ENCODE data around the gene WNT5B. TPM values are rescaled to one million over a fixed set of nuclear protein-coding genes. Genes with fewer than 3 reads are reported as not detected.

Gene WNT5B
- total RNA-seq, 2 donors from 2014 or later, result 0.71 to 6.1 TPM

DNA sequence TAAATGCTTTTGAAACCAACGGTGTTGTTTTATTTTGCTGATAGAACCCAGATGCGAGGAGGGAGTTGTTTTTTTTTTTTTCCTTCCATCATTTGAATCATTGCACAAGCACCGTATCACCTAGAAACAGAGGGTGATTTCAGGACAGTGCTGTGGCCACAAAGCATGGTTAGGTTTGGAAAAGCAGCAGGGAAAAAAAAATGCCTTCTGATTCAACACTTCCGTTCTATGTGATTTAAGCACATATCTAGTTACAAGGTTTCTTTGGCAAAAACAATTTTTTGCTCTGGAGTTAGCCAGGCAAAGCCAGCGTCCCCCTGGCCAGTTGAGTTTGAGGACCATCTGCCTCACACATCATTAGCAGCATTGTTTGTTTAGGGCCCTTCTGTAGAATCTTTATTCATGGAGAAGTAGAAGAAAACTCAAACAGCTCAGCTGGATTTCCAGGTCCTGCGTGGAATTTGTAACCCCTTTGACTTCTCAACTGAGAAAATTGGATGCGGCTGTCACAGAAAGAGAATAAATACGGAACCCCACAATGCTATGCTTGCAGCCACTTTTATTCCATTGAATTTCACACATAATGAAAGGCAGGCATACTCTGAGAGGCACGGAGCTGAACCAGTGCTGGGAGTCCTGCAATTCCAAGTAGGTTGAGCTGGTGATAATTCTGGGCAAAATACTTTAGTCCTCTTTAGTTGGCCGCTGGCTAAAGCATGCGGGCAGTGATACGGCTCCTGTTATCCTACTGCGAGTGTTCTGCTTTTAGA lies 17.0 kb upstream of the WNT5B start:
- H3K9ac ChIP-seq (ENCODE audit: extremely low read depth, low read length, poor library complexity, severe bottlenecking), result no peak overlapping the region
- Mint-ChIP-seq H3K4me3 (no peak overlapping the region), H3K27me3 (ENCODE audit: insufficient read depth) (peaks cover 18% of the 10 kb centered on the region), H3K4me1 (peaks cover 9% of the 10 kb centered on the region), H3K36me3 (ENCODE audit: low read depth) (no peaks in the 10 kb centered on the region), H3K9me3 (no peaks in the 10 kb centered on the region), H3K27ac (no peak overlapping the region)
- TF ChIP-seq, protein P1, sequence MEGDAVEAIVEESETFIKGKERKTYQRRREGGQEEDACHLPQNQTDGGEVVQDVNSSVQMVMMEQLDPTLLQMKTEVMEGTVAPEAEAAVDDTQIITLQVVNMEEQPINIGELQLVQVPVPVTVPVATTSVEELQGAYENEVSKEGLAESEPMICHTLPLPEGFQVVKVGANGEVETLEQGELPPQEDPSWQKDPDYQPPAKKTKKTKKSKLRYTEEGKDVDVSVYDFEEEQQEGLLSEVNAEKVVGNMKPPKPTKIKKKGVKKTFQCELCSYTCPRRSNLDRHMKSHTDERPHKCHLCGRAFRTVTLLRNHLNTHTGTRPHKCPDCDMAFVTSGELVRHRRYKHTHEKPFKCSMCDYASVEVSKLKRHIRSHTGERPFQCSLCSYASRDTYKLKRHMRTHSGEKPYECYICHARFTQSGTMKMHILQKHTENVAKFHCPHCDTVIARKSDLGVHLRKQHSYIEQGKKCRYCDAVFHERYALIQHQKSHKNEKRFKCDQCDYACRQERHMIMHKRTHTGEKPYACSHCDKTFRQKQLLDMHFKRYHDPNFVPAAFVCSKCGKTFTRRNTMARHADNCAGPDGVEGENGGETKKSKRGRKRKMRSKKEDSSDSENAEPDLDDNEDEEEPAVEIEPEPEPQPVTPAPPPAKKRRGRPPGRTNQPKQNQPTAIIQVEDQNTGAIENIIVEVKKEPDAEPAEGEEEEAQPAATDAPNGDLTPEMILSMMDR (conservative IDR thresholded peaks at IDR 0.05), result no peak
- no peak overlapping the region for H3K4me3 ChIP-seq (ENCODE audit: low read length)
- H3K36me3 ChIP-seq (ENCODE audit: control insufficient read depth, insufficient read depth, low read length), result no peaks in the 10 kb centered on the region
- WGBS, 2 experiments (ENCODE audit: insufficient coverage in 1 of 2, insufficient read length in 1 of 2), result 69 to 80% methylated on average over 5 to 13 of the region's 13 CpGs
- peak overlapping the region; percentile 89 for H3K27ac ChIP-seq (ENCODE audit: low read depth, low read length)
- DNase-seq, result no peak
- H3K9me3 ChIP-seq (ENCODE audit: control insufficient read depth, low read length), result no peaks in the 10 kb centered on the region
- H3K4me1 ChIP-seq (ENCODE audit: control insufficient read depth, insufficient read depth, low read length), result no peaks in the 10 kb centered on the region
- no peaks in the 10 kb centered on the region for H3K27me3 ChIP-seq (ENCODE audit: control insufficient read depth, insufficient read depth, low read length, poor library complexity, severe bottlenecking)

DNA sequence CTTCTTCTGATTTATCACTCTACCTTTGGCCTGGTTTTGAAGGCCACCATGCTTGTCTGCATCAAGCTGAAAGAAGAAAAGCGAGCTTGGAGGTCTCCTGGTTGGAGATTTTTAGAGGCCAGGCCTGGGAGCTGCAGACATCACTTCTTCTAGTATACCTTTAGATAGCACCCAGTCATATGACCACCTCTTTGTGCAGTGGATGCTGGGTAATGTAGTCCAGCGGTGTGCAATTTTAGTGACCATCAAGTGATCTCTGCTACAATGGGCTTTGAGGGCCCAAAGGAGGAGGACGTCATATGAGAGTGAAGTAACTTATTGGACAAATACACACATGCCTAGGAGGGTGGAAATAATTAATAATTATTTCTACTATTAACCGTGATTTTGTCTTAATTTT lies 15.2 kb upstream of the WNT5B start:
- Mint-ChIP-seq H3K9me3 (no peaks in the 10 kb centered on the region), H3K27ac (no peak overlapping the region), H3K36me3 (ENCODE audit: low read depth) (no peaks in the 10 kb centered on the region), H3K4me1 (peaks cover 9% of the 10 kb centered on the region), H3K4me3 (no peak overlapping the region), H3K27me3 (ENCODE audit: insufficient read depth) (peaks cover 19% of the 10 kb centered on the region)
- Histone ChIP-seq H3K36me3 (ENCODE audit: control insufficient read depth, insufficient read depth, low read length) (no peaks in the 10 kb centered on the region), H3K9me3 (ENCODE audit: control insufficient read depth, low read length) (no peaks in the 10 kb centered on the region), H3K27ac (ENCODE audit: low read depth, low read length) (no peak overlapping the region), H3K27me3 (ENCODE audit: control insufficient read depth, insufficient read depth, low read length, poor library complexity, severe bottlenecking) (no peaks in the 10 kb centered on the region), H3K4me1 (ENCODE audit: control insufficient read depth, insufficient read depth, low read length) (no peaks in the 10 kb centered on the region), H3K9ac (ENCODE audit: extremely low read depth, low read length, poor library complexity, severe bottlenecking) (no peak overlapping the region), H3K4me3 (ENCODE audit: low read length) (no peak overlapping the region)
- TF ChIP-seq, protein P1 (conservative IDR thresholded peaks at IDR 0.05), result no peak
- 89% methylated on average over 3 of the region's 4 CpGs; no CpG with 5 or more reads in 1 of the 2 experiments for WGBS, 2 experiments (ENCODE audit: insufficient coverage in 1 of 2, insufficient read length in 1 of 2)
- DNase-seq, result peak; percentile 64

DNA sequence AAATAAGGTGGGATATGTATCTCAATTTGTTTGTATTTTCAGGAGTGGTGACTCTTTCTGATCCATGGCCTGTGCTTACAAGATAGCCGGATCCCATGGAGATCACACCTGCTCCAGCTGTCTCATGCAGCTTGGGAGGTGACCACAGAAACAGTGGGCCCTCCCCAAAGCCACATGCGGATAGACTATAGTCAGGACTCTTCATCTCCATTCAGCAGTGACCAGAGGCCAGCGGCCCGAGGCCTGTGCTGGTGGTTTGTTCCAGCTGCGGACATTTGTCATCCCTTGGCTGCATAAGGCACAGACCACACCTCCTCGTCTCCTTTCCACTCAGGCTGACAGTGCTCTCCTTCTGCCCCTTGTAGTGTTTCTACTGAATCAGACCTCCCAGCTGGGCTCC lies 14.7 kb upstream of the WNT5B start:
- H3K27me3 Mint-ChIP-seq (ENCODE audit: insufficient read depth), result peaks cover 19% of the 10 kb centered on the region
- DNase-seq, result no peak
- Histone ChIP-seq H3K36me3 (ENCODE audit: control insufficient read depth, insufficient read depth, low read length) (no peaks in the 10 kb centered on the region), H3K9me3 (ENCODE audit: control insufficient read depth, low read length) (no peaks in the 10 kb centered on the region), H3K27ac (ENCODE audit: low read depth, low read length) (no peak overlapping the region), H3K4me1 (ENCODE audit: control insufficient read depth, insufficient read depth, low read length) (no peaks in the 10 kb centered on the region), H3K9ac (ENCODE audit: extremely low read depth, low read length, poor library complexity, severe bottlenecking) (no peak overlapping the region), H3K27me3 (ENCODE audit: control insufficient read depth, insufficient read depth, low read length, poor library complexity, severe bottlenecking) (no peaks in the 10 kb centered on the region), H3K4me3 (ENCODE audit: low read length) (no peak overlapping the region)
- H3K9me3 Mint-ChIP-seq, result no peaks in the 10 kb centered on the region
- TF ChIP-seq, protein P1 (conservative IDR thresholded peaks at IDR 0.05), result no peak
- WGBS, 2 experiments (ENCODE audit: insufficient coverage in 1 of 2, insufficient read length in 1 of 2), result 75 to 86% methylated on average over 4 to 6 of the region's 6 CpGs
- no peak overlapping the region for H3K27ac Mint-ChIP-seq
- H3K36me3 Mint-ChIP-seq (ENCODE audit: low read depth), result no peaks in the 10 kb centered on the region
- peaks cover 9% of the 10 kb centered on the region for H3K4me1 Mint-ChIP-seq
- no peak overlapping the region for H3K4me3 Mint-ChIP-seq
